ENCODE data around the gene TMEM94. TPM values are rescaled to one million over a fixed set of nuclear protein-coding genes. Genes with fewer than 3 reads are reported as not detected.

TMEM94 gene
- total RNA-seq, 1 experiment from 2014 or later: 67.0 TPM

DNA sequence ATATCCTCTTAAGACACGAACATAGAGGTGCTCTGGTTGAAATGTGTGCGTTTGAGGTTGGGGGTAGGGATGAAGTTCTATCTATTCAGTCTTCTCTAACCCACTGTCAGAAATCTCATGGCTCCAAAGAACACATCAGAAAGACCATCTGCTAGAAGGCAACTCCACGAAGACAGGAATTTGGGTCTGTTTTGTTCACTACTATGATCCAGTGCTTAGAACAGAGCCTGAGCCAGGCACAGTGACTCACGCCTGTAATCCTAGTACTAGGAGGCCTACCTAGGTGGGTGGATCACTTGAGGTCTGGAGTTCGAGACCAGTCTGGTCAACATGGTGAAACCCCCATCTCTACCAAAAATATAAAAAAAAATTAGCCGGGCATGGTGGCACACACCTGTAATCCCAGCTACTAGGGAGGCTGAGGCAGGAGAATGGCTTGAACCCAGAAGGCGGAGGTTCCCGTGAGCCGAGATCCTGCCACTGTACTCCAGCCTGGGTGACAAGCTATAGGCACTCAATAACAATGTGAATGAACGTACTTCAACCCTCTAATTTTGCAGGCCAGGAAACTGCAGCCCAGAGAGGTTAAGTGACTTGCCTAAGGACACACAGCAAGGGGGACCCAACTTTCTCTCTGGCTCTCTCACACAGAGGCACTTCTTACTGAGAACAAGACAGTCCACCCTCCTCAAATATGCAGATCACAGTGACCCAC is 56.6 kb downstream of the TMEM94 start:
- BruUV-seq (replicated peaks): TSS peak; percentile 30
- CTCF ChIA-PET: no interaction called here
- TF ChIP-seq CTCF (conservative IDR thresholded peaks at IDR 0.05; ENCODE audit: low read depth, low read length) (no peak), EZH2 (IDR thresholded peaks at IDR 0.05; ENCODE audit: borderline replicate concordance, low read depth, low read length, poor library complexity, severe bottlenecking) (no peak)
- Histone ChIP-seq H3K36me3 (ENCODE audit: insufficient read depth, low read length, poor library complexity, severe bottlenecking) (peaks cover 4% of the 10 kb centered on the region), H3K9me3 (ENCODE audit: low read depth, low read length, poor library complexity, severe bottlenecking) (no peaks in the 10 kb centered on the region), H3K27me3 (replicated peaks; ENCODE audit: insufficient read depth, low read depth, low read length, poor library complexity) (no peaks in the 10 kb centered on the region), H3K4me1 (ENCODE audit: insufficient read depth, low read length, poor library complexity, severe bottlenecking) (no peaks in the 10 kb centered on the region), H3K27ac (ENCODE audit: low read depth, low read length, poor library complexity, severe bottlenecking) (no peak overlapping the region), H3K4me3 (ENCODE audit: low read depth, low read length, poor library complexity, severe bottlenecking) (no peak overlapping the region)
- intact Hi-C loops (cut with micrococcal nuclease; ENCODE audit: unreplicated experiment): no loop called here
- DNase-seq (ENCODE audit: low spot score): no peak
- POLR2A ChIA-PET (ENCODE audit: low non-redundant PET): no interaction called here

- Histone ChIP-seq H3K4me1 (ENCODE audit: insufficient read depth, low read length, poor library complexity, severe bottlenecking) (no peaks in the 10 kb centered on the region), H3K4me3 (ENCODE audit: low read depth, low read length, poor library complexity, severe bottlenecking) (no peak overlapping the region), H3K36me3 (ENCODE audit: insufficient read depth, low read length, poor library complexity, severe bottlenecking) (peaks cover 4% of the 10 kb centered on the region), H3K27me3 (replicated peaks; ENCODE audit: insufficient read depth, low read depth, low read length, poor library complexity) (no peaks in the 10 kb centered on the region), H3K27ac (ENCODE audit: low read depth, low read length, poor library complexity, severe bottlenecking) (no peak overlapping the region), H3K9me3 (ENCODE audit: low read depth, low read length, poor library complexity, severe bottlenecking) (no peaks in the 10 kb centered on the region)
- intact Hi-C loops (cut with micrococcal nuclease; ENCODE audit: unreplicated experiment): no loop called here
- no TSS peak for BruUV-seq (replicated peaks)
- CTCF ChIA-PET: no interaction called here
- DNase-seq (ENCODE audit: low spot score): no peak
- TF ChIP-seq CTCF (conservative IDR thresholded peaks at IDR 0.05; ENCODE audit: low read depth, low read length): no peak
- POLR2A ChIA-PET (ENCODE audit: low non-redundant PET): no interaction called here
Measured at GRCh38 chr17:75513641-75514000, 57.2 kb downstream of the TMEM94 start.

- Histone ChIP-seq H3K27ac (ENCODE audit: low read depth, low read length, poor library complexity, severe bottlenecking) (peak overlapping the region; percentile 80), H3K27me3 (replicated peaks; ENCODE audit: insufficient read depth, low read depth, low read length, poor library complexity) (no peaks in the 10 kb centered on the region), H3K4me1 (ENCODE audit: insufficient read depth, low read length, poor library complexity, severe bottlenecking) (no peaks in the 10 kb centered on the region), H3K4me3 (ENCODE audit: low read depth, low read length, poor library complexity, severe bottlenecking) (peak overlapping the region; percentile 87), H3K9me3 (ENCODE audit: low read depth, low read length, poor library complexity, severe bottlenecking) (no peaks in the 10 kb centered on the region), H3K36me3 (ENCODE audit: insufficient read depth, low read length, poor library complexity, severe bottlenecking) (peaks cover 4% of the 10 kb centered on the region)
- no peak for DNase-seq (ENCODE audit: low spot score)
- BruUV-seq (replicated peaks): no TSS peak
- POLR2A ChIA-PET (ENCODE audit: low non-redundant PET): no interaction called here
- CTCF ChIA-PET: no interaction called here
- TF ChIP-seq CTCF (conservative IDR thresholded peaks at IDR 0.05; ENCODE audit: low read depth, low read length): no peak
- no peak for TF ChIP-seq EZH2 (IDR thresholded peaks at IDR 0.05; ENCODE audit: borderline replicate concordance, low read depth, low read length, poor library complexity, severe bottlenecking)
- intact Hi-C loops (cut with micrococcal nuclease; ENCODE audit: unreplicated experiment): no loop called here
Measured at GRCh38 chr17:75514299-75514918, 58.0 kb downstream of the TMEM94 start.

Data from A673 (cell line).